ENCODE results near the gene ACAT1.

DNA sequence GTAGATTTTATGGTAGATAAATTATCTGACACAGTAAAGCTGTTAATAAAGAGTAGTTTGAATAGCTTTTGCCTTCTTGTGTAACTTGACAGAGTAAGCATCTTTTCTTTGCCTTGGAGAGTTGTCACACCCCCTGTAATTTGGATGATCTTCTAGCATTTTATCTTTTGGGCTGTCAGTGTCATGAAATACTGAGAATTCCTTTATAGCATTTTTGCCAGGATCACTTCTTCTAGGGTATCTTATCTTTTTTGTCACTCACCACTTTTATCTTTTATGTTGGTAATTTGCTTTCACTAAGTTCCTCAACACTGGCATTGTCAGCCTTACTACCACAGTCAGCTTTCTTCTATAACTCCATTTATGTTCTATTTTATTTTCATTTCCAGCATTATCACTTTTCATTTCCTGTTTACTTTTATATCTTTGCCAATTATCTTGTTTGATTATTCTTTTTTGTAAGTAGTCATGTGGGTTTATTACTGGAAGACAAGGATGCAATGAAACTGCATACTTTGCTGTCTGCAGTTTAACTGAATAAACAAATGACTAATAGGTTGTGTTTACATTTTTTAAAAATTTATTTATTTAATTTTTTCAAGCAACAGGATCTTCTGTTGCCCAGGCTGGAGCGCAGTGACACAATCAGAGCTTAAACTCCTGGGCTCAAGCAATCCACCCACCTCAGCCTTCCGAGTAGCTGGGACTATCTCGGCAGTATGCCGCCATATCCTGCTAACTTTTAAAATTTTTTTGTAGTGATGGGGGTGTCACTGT lies 28.1 kb upstream of the ACAT1 start:
- TF ChIP-seq POLR2A (IDR thresholded peaks at IDR 0.05), result no peak
- TF ChIP-seq, protein P1, sequence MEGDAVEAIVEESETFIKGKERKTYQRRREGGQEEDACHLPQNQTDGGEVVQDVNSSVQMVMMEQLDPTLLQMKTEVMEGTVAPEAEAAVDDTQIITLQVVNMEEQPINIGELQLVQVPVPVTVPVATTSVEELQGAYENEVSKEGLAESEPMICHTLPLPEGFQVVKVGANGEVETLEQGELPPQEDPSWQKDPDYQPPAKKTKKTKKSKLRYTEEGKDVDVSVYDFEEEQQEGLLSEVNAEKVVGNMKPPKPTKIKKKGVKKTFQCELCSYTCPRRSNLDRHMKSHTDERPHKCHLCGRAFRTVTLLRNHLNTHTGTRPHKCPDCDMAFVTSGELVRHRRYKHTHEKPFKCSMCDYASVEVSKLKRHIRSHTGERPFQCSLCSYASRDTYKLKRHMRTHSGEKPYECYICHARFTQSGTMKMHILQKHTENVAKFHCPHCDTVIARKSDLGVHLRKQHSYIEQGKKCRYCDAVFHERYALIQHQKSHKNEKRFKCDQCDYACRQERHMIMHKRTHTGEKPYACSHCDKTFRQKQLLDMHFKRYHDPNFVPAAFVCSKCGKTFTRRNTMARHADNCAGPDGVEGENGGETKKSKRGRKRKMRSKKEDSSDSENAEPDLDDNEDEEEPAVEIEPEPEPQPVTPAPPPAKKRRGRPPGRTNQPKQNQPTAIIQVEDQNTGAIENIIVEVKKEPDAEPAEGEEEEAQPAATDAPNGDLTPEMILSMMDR (IDR thresholded peaks at IDR 0.05 in 8 of 11, conservative IDR thresholded peaks at IDR 0.05 in 3 of 11), result no peak
- TF ChIP-seq POLR2AphosphoS5 (IDR thresholded peaks at IDR 0.05), result no peak
